Sigmoid colon (tissue), 7 donors: ENCODE data around the gene ZNF480. TPM values are rescaled to one million over a fixed set of nuclear protein-coding genes. Genes with fewer than 3 reads are reported as not detected.

ENCODE experiments used
- DNase-seq: peaks from one replicate; pipeline ENCODE4 v3.0.0-alpha.2; 2019
- H3K27ac ChIP-seq, 4 donors: fragments of 200-600 bp; sonication (generic); one replicate each; pipeline ENCODE4 v1.5.1; 2016 to 2019; ENCODE audit warnings: mild to moderate bottlenecking in 1 of 4
- H3K27me3 ChIP-seq, 3 donors: fragments of 200-600 bp; sonication (generic); one replicate each; pipeline ENCODE4 v1.5.1; 2019; ENCODE audit warnings: mild to moderate bottlenecking in 1 of 3
- H3K36me3 ChIP-seq, 4 donors: fragments of 200-600 bp; sonication (generic); one replicate each; pipeline ENCODE4 v1.5.1; 2016 to 2019
- H3K4me1 ChIP-seq, 4 donors: fragments of 200-600 bp; sonication (generic); one replicate each; pipeline ENCODE4 v1.5.1; 2017 to 2019
- H3K4me3 ChIP-seq, 4 donors: fragments of 200-600 bp; sonication (generic); one replicate each; pipeline ENCODE4 v1.5.1; 2017 to 2019; ENCODE audit warnings: mild to moderate bottlenecking in 2 of 4, moderate library complexity in 1 of 4
- H3K9me3 ChIP-seq, 4 donors: fragments of 200-600 bp in 3 of 4; sonication (generic) in 3 of 4; one replicate each; pipeline versions ENCODE4 v1.5.1 to v1.6.1; 2013 to 2019
- CTCF ChIP-seq, 4 experiments: fragments of 450-650 bp in 3 of 4; fragments of 200-600 bp in 1 of 4; IDR thresholded peaks; one replicate each; pipeline ENCODE4 v1.5.1; 2016 to 2019; ENCODE audit warnings: antibody characterized with exemption in 4 of 4, mild to moderate bottlenecking in 3 of 4, moderate library complexity in 2 of 4
- EP300 ChIP-seq, 4 donors: sonication (generic); formaldehyde crosslinking; IDR thresholded peaks; one replicate each; pipeline ENCODE4 v1.6.1; 2017; ENCODE audit warnings: antibody characterized with exemption in 4 of 4
- POLR2A ChIP-seq, 2 donors: fragments of 450-650 bp; IDR thresholded peaks; one replicate each; pipeline ENCODE4 v1.6.1; 2016; ENCODE audit warnings: antibody characterized with exemption in 2 of 2, mild to moderate bottlenecking in 2 of 2, moderate library complexity in 2 of 2
- POLR2AphosphoS5 ChIP-seq, 4 donors: sonication (generic); formaldehyde crosslinking; IDR thresholded peaks; one replicate each; pipeline ENCODE4 v1.6.1; 2017; ENCODE audit warnings: antibody characterized with exemption in 4 of 4
- WGBS, 2 donors: extraction: QIAGEN DNeasy Blood & Tissue Kit; methylation state at CpG; one replicate each; pipeline ENCODE4 v1.1.7; 2013; 5-methylcytosine and 5-hydroxymethylcytosine counted together
- intact Hi-C: fragments of 100-400 bp; cut with DNase I; formaldehyde crosslinking; loops from one replicate; pipeline ENCODE4 v1.15.1; 2023
- polyA plus RNA-seq, 3 donors: library from polyadenylated mRNA; stranded (reverse); fragments of 200-250 nt; gene quantifications; one replicate each; pipeline ENCODE4 v1.2.3, GENCODE V29; 2013
- total RNA-seq, 4 donors: library from RNA; depleted of rRNA; stranded (reverse); fragments of >200 nt; gene quantifications; one replicate each; pipeline ENCODE4 v1.1.0, GENCODE V29; 2016
- donor health status: healthy with polysubstance abuse.
- donor health status: Bipolar disorder and iron deficiency.
- donor health status: healthy.

The ZNF480 gene
- total and polyA plus RNA-seq, 7 donors: 3.5 to 11.2 (median 7.5) TPM

GRCh38 chr19:52345162-52345561 lies 48.2 kb downstream of the ZNF480 start:
- H3K36me3 ChIP-seq: peaks cover 0 to 27% (median 8%) of the 10 kb centered on the region in 4 donors
- H3K27ac ChIP-seq: no peak overlapping the region
- 89 to 90% methylated on average over 6 of the region's 6 CpGs for WGBS, 2 donors
- intact Hi-C loops: no loop called here
- TF ChIP-seq POLR2A (IDR thresholded peaks at IDR 0.05): no peak
- no peak for TF ChIP-seq EP300 (IDR thresholded peaks at IDR 0.05)
- TF ChIP-seq CTCF (IDR thresholded peaks at IDR 0.05): no peak
- TF ChIP-seq POLR2AphosphoS5 (IDR thresholded peaks at IDR 0.05): no peak
- peaks cover 0 to 7% (median 0%) of the 10 kb centered on the region in 4 donors for H3K9me3 ChIP-seq
- no peak for DNase-seq
- no peaks in the 10 kb centered on the region for H3K4me1 ChIP-seq
- no peak overlapping the region for H3K4me3 ChIP-seq
- H3K27me3 ChIP-seq: no peaks in the 10 kb centered on the region

GRCh38 chr19:52351512-52351911 lies 54.5 kb downstream of the ZNF480 start:
- WGBS, 2 donors: 78 to 90% methylated on average over 9 of the region's 9 CpGs
- Histone ChIP-seq H3K36me3 (peaks cover 11 to 76% (median 34%) of the 10 kb centered on the region in 4 donors), H3K27ac (no peak overlapping the region), H3K9me3 (peaks cover 0 to 15% (median 0%) of the 10 kb centered on the region in 4 donors), H3K4me3 (no peak overlapping the region), H3K27me3 (no peaks in the 10 kb centered on the region), H3K4me1 (no peaks in the 10 kb centered on the region)
- intact Hi-C loops: no loop called here
- TF ChIP-seq POLR2A (IDR thresholded peaks at IDR 0.05): no peak
- TF ChIP-seq EP300 (IDR thresholded peaks at IDR 0.05): no peak
- TF ChIP-seq POLR2AphosphoS5 (IDR thresholded peaks at IDR 0.05): no peak
- no peak for TF ChIP-seq CTCF (IDR thresholded peaks at IDR 0.05)
- DNase-seq: no peak

GRCh38 chr19:52366414-52366824 lies 69.5 kb downstream of the ZNF480 start:
- no peak overlapping the region for H3K27ac ChIP-seq
- intact Hi-C loops: no loop called here
- H3K9me3 ChIP-seq: peaks cover 9 to 32% (median 24%) of the 10 kb centered on the region in 4 donors
- peaks cover under 1 to 50% (median 14%) of the 10 kb centered on the region in 4 donors for H3K36me3 ChIP-seq
- peaks cover 0 to 8% (median 4%) of the 10 kb centered on the region in 4 donors for H3K4me1 ChIP-seq
- 96 to 97% methylated on average over 8 of the region's 8 CpGs for WGBS, 2 donors
- no peaks in the 10 kb centered on the region for H3K27me3 ChIP-seq
- no peak for TF ChIP-seq POLR2AphosphoS5 (IDR thresholded peaks at IDR 0.05)
- TF ChIP-seq CTCF (IDR thresholded peaks at IDR 0.05): no peak
- no peak for TF ChIP-seq POLR2A (IDR thresholded peaks at IDR 0.05)
- TF ChIP-seq EP300 (IDR thresholded peaks at IDR 0.05): no peak
- H3K4me3 ChIP-seq: no peak overlapping the region
- no peak for DNase-seq

GRCh38 chr19:52369559-52370340 lies 72.8 kb downstream of the ZNF480 start, which contains the start of gene ZNF880:
TSS of gene ZNF880 (plus strand) at chr19:52369923. CDS start at chr19:52369966, 43 bp downstream.
- Histone ChIP-seq H3K27ac (peak within 1 kb of the TSS; percentile 90 to 95 (median 90)), H3K27me3 (no peaks in the 10 kb centered on the region), H3K36me3 (peaks cover 9 to 42% (median 30%) of the 10 kb centered on the region in 4 donors), H3K4me1 (peaks cover 0 to 8% (median 4%) of the 10 kb centered on the region in 4 donors), H3K9me3 (peaks cover 6 to 30% (median 18%) of the 10 kb centered on the region in 4 donors), H3K4me3 (peak within 1 kb of the TSS; percentile 64 to 79 (median 71))
- intact Hi-C loops: loop anchor here (1.0 to 2.0 kb wide), 2 partner anchors 28 to 33 kb away; partner anchors contain the start of genes ZNF528 and ZNF610
- DNase-seq: peak; percentile 96
- no peak for TF ChIP-seq EP300 (IDR thresholded peaks at IDR 0.05)
- peak in 1 of 2 donors; percentile 43 for TF ChIP-seq POLR2A (IDR thresholded peaks at IDR 0.05)
- no peak for TF ChIP-seq CTCF (IDR thresholded peaks at IDR 0.05)
- TF ChIP-seq POLR2AphosphoS5 (IDR thresholded peaks at IDR 0.05): peak; percentile 68 to 84 (median 76)
- WGBS, 2 donors: 2 to 6% methylated on average over 52 of the region's 52 CpGs
